IMR-90 (cell line): ENCODE results near the gene CLK3. TPM values are rescaled to one million over a fixed set of nuclear protein-coding genes. Genes with fewer than 3 reads are reported as not detected.

ENCODE experiments used
- ATAC-seq: fragments of 200-7000 bp; cut with Tn5 transposase; 2 replicates; pipeline ENCODE4 v1.9.1; 2020; ENCODE audit warnings: low read depth, mild to moderate bottlenecking, moderate library complexity
- BruUV-seq: library from RNA; stranded (reverse); fragments of 400-500 nt; replicated peaks from 2 replicates; lab custom pipeline; 2021; lab: Mats Ljungman, UMichigan
- CTCF ChIA-PET: fragments of 300-600 bp; formaldehyde crosslinking; extraction: SDS; loops from one replicate; lab custom pipeline; 2021; ENCODE audit warnings: antibody characterized with exemption; lab: Yijun Ruan, JAX
- POLR2A ChIA-PET: fragments of 300-600 bp; sonication (Branson Sonifier 250); formaldehyde crosslinking; loops from one replicate; lab custom pipeline; 2022; ENCODE audit warnings: antibody characterized with exemption; ENCODE audit not compliant: unreplicated experiment; lab: Charles Lee
- DNase-seq: peaks from one replicate; pipeline ENCODE4 v3.0.0; 2013
- H2AFZ ChIP-seq: replicated peaks from 2 replicates; pipeline ENCODE3; 2013; ENCODE audit warnings: low read length, mild to moderate bottlenecking; ENCODE audit not compliant: poor library complexity
- H2AK5ac ChIP-seq: 2 replicates; pipeline ENCODE4 v1.6.1; 2013; ENCODE audit warnings: low read depth, low read length, inconsistent platforms
- H2AK9ac ChIP-seq: replicated peaks from 2 replicates; pipeline ENCODE3; 2013; ENCODE audit warnings: mild to moderate bottlenecking, low read depth, low read length, moderate library complexity; ENCODE audit not compliant: poor library complexity
- H2BK120ac ChIP-seq: 2 replicates; pipeline ENCODE4 v1.6.1; 2013; ENCODE audit warnings: low read depth, low read length, inconsistent platforms
- H2BK15ac ChIP-seq: 3 replicates; pipeline ENCODE4 v1.6.1; 2013; ENCODE audit warnings: low read depth, low read length, inconsistent platforms
- H2BK20ac ChIP-seq: 2 replicates; pipeline ENCODE4 v1.6.1; 2013; ENCODE audit warnings: low read depth, mild to moderate bottlenecking, inconsistent platforms, low read length, moderate library complexity
- H2BK5ac ChIP-seq: 2 replicates; pipeline ENCODE4 v1.6.1; 2013; ENCODE audit warnings: mild to moderate bottlenecking, low read depth, low read length, inconsistent platforms; ENCODE audit not compliant: poor library complexity, severe bottlenecking
- H3K14ac ChIP-seq: replicated peaks from 2 replicates; pipeline ENCODE4 v1.6.1; 2013; ENCODE audit warnings: low read depth, low read length, inconsistent platforms
- H3K18ac ChIP-seq: 2 replicates; pipeline ENCODE4 v1.6.1; 2013; ENCODE audit warnings: low read depth, low read length, control low read depth
- H3K23ac ChIP-seq: 2 replicates; pipeline ENCODE4 v1.6.1; 2013; ENCODE audit warnings: low read depth, low read length, inconsistent platforms
- H3K27ac ChIP-seq: 2 replicates; pipeline ENCODE4 v1.5.1; 2013; ENCODE audit warnings: mild to moderate bottlenecking, control low read depth, low read length; ENCODE audit not compliant: insufficient read depth
- H3K27me3 ChIP-seq: 2 replicates; pipeline ENCODE4 v1.6.1; 2013; ENCODE audit warnings: low read length; ENCODE audit not compliant: control insufficient read depth, insufficient read depth
- H3K36me3 ChIP-seq: 2 replicates; pipeline ENCODE4 v1.6.1; 2013; ENCODE audit warnings: low read length, mixed read lengths; ENCODE audit not compliant: control insufficient read depth, insufficient read depth
- H3K4ac ChIP-seq: 2 replicates; pipeline ENCODE4 v1.6.1; 2013; ENCODE audit warnings: low read depth, low read length, inconsistent platforms
- H3K4me1 ChIP-seq: 2 replicates; pipeline ENCODE4 v1.6.1; 2013; ENCODE audit warnings: low read length, mixed read lengths; ENCODE audit not compliant: control insufficient read depth, insufficient read depth
- H3K4me2 ChIP-seq: 2 replicates; pipeline ENCODE4 v1.6.1; 2013; ENCODE audit warnings: low read depth, mild to moderate bottlenecking, control low read depth, low read length, moderate library complexity
- H3K4me3 ChIP-seq: 2 replicates; pipeline ENCODE4 v1.5.1; 2013; ENCODE audit warnings: low read depth, mild to moderate bottlenecking, control low read depth, low read length, moderate library complexity; ENCODE audit not compliant: insufficient read depth
- H3K56ac ChIP-seq: 2 replicates; pipeline ENCODE4 v1.6.1; 2013; ENCODE audit warnings: low read length, inconsistent platforms; ENCODE audit not compliant: insufficient read depth; ENCODE audit errors: extremely low read depth
- H3K79me1 ChIP-seq, 2 experiments: 2 replicates each; pipeline ENCODE4 v1.6.1; 2013; ENCODE audit warnings: low read length in 2 of 2, inconsistent platforms in 1 of 2, low read depth in 1 of 2
- H3K9ac ChIP-seq: 2 replicates; pipeline ENCODE4 v1.6.1; 2013; ENCODE audit warnings: low read depth, low read length, control low read depth
- H3K9me1 ChIP-seq: 2 replicates; pipeline ENCODE4 v1.6.1; 2013; ENCODE audit warnings: low read length, inconsistent platforms; ENCODE audit not compliant: insufficient read depth
- H3K9me3 ChIP-seq: 2 replicates; pipeline ENCODE4 v1.6.1; 2013; ENCODE audit warnings: low read length; ENCODE audit not compliant: control insufficient read depth, insufficient read depth
- H4K20me1 ChIP-seq: 2 replicates; pipeline ENCODE4 v1.6.1; 2013; ENCODE audit warnings: low read length, inconsistent platforms; ENCODE audit not compliant: insufficient read depth
- H4K5ac ChIP-seq: 2 replicates; pipeline ENCODE4 v1.6.1; 2013; ENCODE audit warnings: mild to moderate bottlenecking, low read depth, low read length, control low read depth
- H4K8ac ChIP-seq, 2 experiments: 2 replicates each; pipeline ENCODE4 v1.6.1; 2013; ENCODE audit warnings: low read depth in 2 of 2, low read length in 2 of 2, control low read depth in 1 of 2, inconsistent platforms in 1 of 2
- H4K91ac ChIP-seq: 2 replicates; pipeline ENCODE4 v1.6.1; 2013; ENCODE audit warnings: low read depth, low read length, inconsistent platforms; ENCODE audit not compliant: insufficient read depth
- CEBPB ChIP-seq: IDR thresholded peaks from 2 replicates; pipeline ENCODE4 v1.6.1; 2012; ENCODE audit warnings: low read depth, low read length, improper control_type of control experiment
- CHD1 ChIP-seq: IDR thresholded peaks from 2 replicates; pipeline ENCODE4 v1.6.1; 2012; ENCODE audit warnings: low read depth, low read length, improper control_type of control experiment
- CTCF ChIP-seq: conservative IDR thresholded peaks from 2 replicates; pipeline ENCODE4 v1.5.1; 2012; ENCODE audit warnings: mild to moderate bottlenecking, low read depth, low read length, improper control_type of control experiment
- MAFK ChIP-seq: IDR thresholded peaks from 2 replicates; pipeline ENCODE4 v1.6.1; 2012; ENCODE audit warnings: low read depth, low read length, improper control_type of control experiment
- MAZ ChIP-seq: IDR thresholded peaks from 2 replicates; pipeline ENCODE4 v1.6.1; 2012; ENCODE audit warnings: low read depth, mild to moderate bottlenecking, low read length, improper control_type of control experiment, moderate library complexity, borderline replicate concordance
- MXI1 ChIP-seq: IDR thresholded peaks from 2 replicates; pipeline ENCODE4 v1.6.1; 2012; ENCODE audit warnings: low read depth, mild to moderate bottlenecking, low read length, moderate library complexity, borderline replicate concordance
- NFE2L2 ChIP-seq: fragments of 150-350 bp; IDR thresholded peaks from 2 replicates; pipeline ENCODE4 v1.6.1; 2016; ENCODE audit warnings: low read depth, mild to moderate bottlenecking, low read length
- RAD21 ChIP-seq: IDR thresholded peaks from 2 replicates; pipeline ENCODE4 v1.6.1; 2012; ENCODE audit warnings: low read length, improper control_type of control experiment
- RCOR1 ChIP-seq: IDR thresholded peaks from 2 replicates; pipeline ENCODE4 v1.6.1; 2012; ENCODE audit warnings: mild to moderate bottlenecking, low read length, improper control_type of control experiment; ENCODE audit not compliant: insufficient replicate concordance
- SMC3 ChIP-seq: fragments of 150-350 bp; IDR thresholded peaks from 2 replicates; pipeline ENCODE4 v1.6.1; 2016; ENCODE audit warnings: low read depth, mild to moderate bottlenecking, antibody characterized with exemption, low read length, moderate library complexity
- WGBS, 2 experiments: methylation state at CpG; one replicate each; pipeline versions ENCODE4 v1.1.5 to v1.1.7; 2013; ENCODE audit warnings: missing lambda C conversion rate in 2 of 2; ENCODE audit not compliant: insufficient read length in 1 of 2; ENCODE audit errors: extremely low coverage in 2 of 2; 5-methylcytosine and 5-hydroxymethylcytosine counted together
- dilution Hi-C: fragments of 300-500 bp; cut with HindIII; formaldehyde crosslinking; loops from one replicate; pipeline ENCODE4 v1.14.3; 2018; ENCODE audit warnings: low sequenced_read_pairs; ENCODE audit not compliant: unreplicated experiment
- in situ Hi-C: fragments of 300-500 bp; cut with MboI; formaldehyde crosslinking; loops from 3 replicates; pipeline ENCODE4 v1.14.3; 2019; ENCODE audit warnings: low sequenced_read_pairs, inconsistent platforms, mixed read lengths
- intact Hi-C: fragments of 100-400 bp; cut with micrococcal nuclease; formaldehyde crosslinking; loops from 2 replicates; pipeline ENCODE4 v1.10.0; 2022
- polyA plus RNA-seq, 3 experiments: library from polyadenylated mRNA; depleted of rRNA; stranded (reverse); fragments of >200 nt; gene quantifications; 2 replicates each; pipeline ENCODE4 v1.2.3, GENCODE V29; 2012; ENCODE audit warnings: low replicate concordance in 1 of 3
- total RNA-seq: library from RNA; depleted of rRNA; stranded (reverse); fragments of >200 nt; gene quantifications from 2 replicates; pipeline ENCODE4 v1.2.3, GENCODE V29; 2012
- TF ChIP-seq, protein P1 (sequence below): fragments of 150-350 bp; IDR thresholded peaks from 2 replicates; pipeline ENCODE4 v1.6.1; 2017; ENCODE audit warnings: mild to moderate bottlenecking, antibody characterized with exemption, low read length, low read depth

Gene CLK3
- total and polyA plus RNA-seq, 2 of the 4 experiments (the other 2 are of a cell fraction) = 84.7 to 117 TPM

GRCh38 chr15:74568594-74568993 lies 47.0 kb upstream of the CLK3 start:
- Histone ChIP-seq H2BK120ac (no peak overlapping the region), H3K4ac (no peak overlapping the region), H3K9me3 (no peaks in the 10 kb centered on the region), H4K91ac (no peak overlapping the region), H3K18ac (no peak overlapping the region), H3K4me3 (no peak overlapping the region), H4K8ac (no peak overlapping the region), H3K27me3 (no peaks in the 10 kb centered on the region), H3K4me2 (no peak overlapping the region), H2BK5ac (no peak overlapping the region), H4K20me1 (peaks cover 25% of the 10 kb centered on the region), H2AK5ac (no peak overlapping the region), H2BK15ac (no peak overlapping the region), H3K9me1 (peaks cover 4% of the 10 kb centered on the region), H2AFZ (no peak overlapping the region), H3K56ac (no peak overlapping the region), H2BK20ac (no peak overlapping the region), H3K79me1 (peaks cover 54 to 66% of the 10 kb centered on the region in 2 experiments), H3K9ac (no peak overlapping the region), H3K36me3 (peaks cover 3% of the 10 kb centered on the region), H3K27ac (no peak overlapping the region), H3K23ac (no peak overlapping the region), H4K5ac (no peak overlapping the region), H3K14ac (no peak overlapping the region), H3K4me1 (peaks cover 5% of the 10 kb centered on the region), H2AK9ac (no peak overlapping the region)
- TF ChIP-seq RCOR1 (no peak), NFE2L2 (no peak), MAZ (no peak), MXI1 (no peak), MAFK (no peak), SMC3 (no peak), RAD21 (no peak), CTCF (no peak), CHD1 (no peak), CEBPB (no peak)
- TF ChIP-seq, protein P1, sequence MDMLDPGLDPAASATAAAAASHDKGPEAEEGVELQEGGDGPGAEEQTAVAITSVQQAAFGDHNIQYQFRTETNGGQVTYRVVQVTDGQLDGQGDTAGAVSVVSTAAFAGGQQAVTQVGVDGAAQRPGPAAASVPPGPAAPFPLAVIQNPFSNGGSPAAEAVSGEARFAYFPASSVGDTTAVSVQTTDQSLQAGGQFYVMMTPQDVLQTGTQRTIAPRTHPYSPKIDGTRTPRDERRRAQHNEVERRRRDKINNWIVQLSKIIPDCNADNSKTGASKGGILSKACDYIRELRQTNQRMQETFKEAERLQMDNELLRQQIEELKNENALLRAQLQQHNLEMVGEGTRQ = no peak
- ChIA-PET POLR2A (no interaction called here), CTCF (no interaction called here)
- intact Hi-C loops = no loop called here
- WGBS, 2 experiments = 33% methylated on average over 1 of the region's 1 CpG; no CpG with 5 or more reads in 1 of the 2 experiments
- in situ Hi-C loops = no loop called here
- ATAC-seq (no peak), DNase-seq (no peak)
- no TSS peak for BruUV-seq
- dilution Hi-C loops = no loop called here
